Glomerular endothelial cell (primary cell): ENCODE results near the gene LDLRAD4. TPM values are rescaled to one million over a fixed set of nuclear protein-coding genes. Genes with fewer than 3 reads are reported as not detected.
"Not testable (repeated sequence)": the region's sequence is repeated elsewhere in the genome, so short reads cannot be mapped to it uniquely, and the experiment has no call there.

ENCODE experiments used
- DNase-seq: peaks from one replicate; pipeline ENCODE4 v3.0.0-alpha.2; 2011; ENCODE audit warnings: low read depth, low spot score; ENCODE audit errors: extremely low read depth
- total RNA-seq: library from RNA; depleted of rRNA; stranded (reverse); fragments of >200 nt; gene quantifications from 2 replicates; pipeline ENCODE4 v1.2.3, GENCODE V29; 2015

LDLRAD4 gene
- total RNA-seq, 1 donor from 2014 or later = 13.4 TPM

DNA sequence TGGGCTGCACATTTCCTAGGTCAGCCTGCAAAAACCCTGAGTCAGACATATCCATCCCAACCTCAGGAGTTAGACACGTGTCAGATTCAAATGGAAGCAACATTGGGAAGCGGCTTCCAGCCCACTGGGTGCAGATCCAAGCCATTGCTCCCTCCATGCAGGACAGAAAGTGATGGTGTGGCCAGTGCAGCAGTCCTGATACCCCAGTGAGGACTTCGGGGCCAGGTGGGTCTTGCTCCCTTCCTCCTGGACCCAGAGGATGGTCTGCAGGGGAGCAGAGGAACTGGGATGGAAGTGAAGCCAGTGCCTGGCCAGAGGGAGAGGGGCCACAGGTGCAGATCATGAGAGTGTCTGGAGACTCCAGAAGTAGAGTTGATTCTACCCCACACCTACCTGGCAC lies 255.8 kb downstream of the LDLRAD4 start:
- DNase-seq = no peak

GRCh38 chr18:13474907-13475545 lies 256.5 kb downstream of the LDLRAD4 start:
- no peak for DNase-seq

- DNase-seq = not testable (repeated sequence)
These were observed 257.8 kb downstream of the LDLRAD4 start for GRCh38 chr18:13476312-13476711.

- DNase-seq = no peak
These were observed 258.7 kb downstream of the LDLRAD4 start for GRCh38 chr18:13477147-13477683.

DNA sequence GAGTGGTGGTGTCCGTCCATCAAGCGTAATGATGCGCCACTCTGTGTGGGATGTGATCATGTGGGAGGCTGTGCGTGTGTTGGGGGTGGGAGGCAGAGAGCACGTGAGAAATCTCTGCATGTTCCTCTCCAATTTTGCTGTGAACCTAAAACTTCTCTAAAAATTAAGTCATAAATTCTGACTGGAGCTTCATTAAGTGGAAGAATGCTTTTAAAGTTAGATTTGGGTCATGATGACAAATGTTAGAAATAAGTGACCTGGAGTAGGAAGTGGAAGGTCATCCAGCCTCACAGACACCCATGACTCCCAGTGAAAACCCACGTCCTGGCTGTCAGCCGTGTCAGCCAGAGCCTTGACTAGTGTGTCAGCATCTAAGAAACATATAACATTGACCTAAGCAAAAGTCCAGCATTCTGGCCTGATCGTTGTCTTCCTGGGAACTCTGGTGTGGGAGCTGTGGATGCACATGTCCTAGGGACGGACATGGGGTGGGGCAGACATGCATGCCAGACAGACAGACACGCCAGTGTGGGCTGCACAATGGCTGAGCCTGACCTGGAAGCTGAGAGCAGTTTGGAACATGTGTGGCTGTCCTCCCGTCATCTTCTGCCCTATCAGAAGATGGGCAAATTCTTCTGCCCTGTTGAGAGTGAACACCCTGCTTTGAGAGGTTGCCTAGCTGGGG lies 262.2 kb downstream of the LDLRAD4 start:
- DNase-seq = no peak

DNA sequence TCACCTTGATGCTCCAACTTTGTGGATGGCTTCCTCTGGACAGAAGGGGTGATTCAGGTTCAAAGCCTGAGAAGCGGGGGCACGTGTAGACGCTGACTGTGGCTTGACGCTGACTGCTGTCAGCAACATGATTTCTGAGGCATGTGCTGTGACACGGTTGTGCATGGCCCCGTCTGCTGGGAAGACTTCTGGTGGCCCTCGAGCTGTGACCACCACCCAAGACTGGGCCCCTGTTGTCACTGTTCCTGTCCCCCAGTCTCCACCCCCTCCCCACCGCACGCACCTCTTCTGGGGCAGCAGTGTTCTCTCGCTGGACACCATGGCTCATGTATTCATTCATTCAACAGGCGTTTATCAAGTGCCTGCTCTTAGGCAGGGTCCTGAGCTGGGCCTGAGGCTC lies 262.8 kb downstream of the LDLRAD4 start:
- no peak for DNase-seq

- no peak for DNase-seq
These were observed 263.5 kb downstream of the LDLRAD4 start for GRCh38 chr18:13481820-13482617.

DNA sequence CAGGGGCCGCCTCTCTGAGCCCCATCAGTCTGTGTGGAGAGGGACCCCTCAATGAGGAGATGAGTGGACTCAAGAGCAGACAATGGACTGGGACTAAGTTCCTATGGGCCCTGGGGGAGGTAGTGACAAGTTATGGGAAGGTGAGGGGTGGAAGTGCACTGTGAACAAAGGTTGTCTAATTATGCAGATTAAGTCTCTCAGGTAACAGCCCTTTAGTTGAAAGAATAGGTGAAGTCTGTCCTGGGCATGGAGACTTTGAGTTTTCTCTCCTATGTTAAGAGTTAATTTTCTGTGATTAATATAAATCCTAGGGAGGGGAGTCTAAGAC lies 264.0 kb downstream of the LDLRAD4 start:
- DNase-seq = no peak

DNA sequence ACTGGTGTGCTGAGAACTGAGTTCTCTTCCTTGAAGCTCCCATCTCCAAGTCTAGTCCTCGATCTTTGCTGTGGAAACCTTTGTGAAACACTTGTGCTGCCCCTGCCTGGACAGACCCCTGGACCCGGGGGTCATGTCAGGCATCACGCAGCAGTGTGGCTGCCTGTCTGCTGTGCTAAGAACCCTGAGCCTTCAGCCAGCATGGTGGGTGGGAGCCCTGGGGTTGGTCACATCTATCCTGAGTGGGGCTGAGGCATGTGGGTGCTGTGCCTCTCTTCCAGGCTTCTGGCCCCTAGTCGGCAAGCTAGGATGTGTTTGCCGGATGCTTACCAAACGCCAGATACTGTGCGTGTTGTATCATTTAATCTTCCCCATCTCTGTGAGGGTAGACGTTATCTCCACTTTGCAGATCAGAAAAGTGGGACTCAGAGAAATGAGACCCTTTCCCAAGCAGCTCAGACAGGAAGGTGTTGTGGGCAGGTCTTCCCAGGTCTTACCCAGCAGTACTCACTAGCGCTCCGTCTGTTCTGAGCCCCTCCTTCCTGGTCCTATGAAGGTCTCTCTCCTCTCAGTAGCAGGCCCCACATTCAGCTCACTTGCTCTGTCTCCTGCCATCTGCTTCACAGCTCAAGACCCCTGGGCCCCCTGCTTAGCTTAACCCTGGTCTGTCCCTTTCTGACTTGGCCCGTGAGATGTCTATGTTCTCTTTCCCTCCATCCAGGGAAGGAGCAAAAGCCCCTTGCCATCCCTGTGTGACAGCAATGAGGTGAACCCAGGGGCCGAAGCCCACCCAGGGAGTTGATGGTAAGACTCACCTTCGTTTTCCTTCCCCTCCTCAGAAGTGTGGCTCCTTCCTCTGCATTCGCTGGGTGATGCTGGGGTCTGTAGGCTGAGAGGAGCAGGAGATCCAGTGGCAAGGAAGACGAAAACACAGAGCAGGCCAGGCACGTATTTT lies 265.0 kb downstream of the LDLRAD4 start:
- no peak for DNase-seq

DNA sequence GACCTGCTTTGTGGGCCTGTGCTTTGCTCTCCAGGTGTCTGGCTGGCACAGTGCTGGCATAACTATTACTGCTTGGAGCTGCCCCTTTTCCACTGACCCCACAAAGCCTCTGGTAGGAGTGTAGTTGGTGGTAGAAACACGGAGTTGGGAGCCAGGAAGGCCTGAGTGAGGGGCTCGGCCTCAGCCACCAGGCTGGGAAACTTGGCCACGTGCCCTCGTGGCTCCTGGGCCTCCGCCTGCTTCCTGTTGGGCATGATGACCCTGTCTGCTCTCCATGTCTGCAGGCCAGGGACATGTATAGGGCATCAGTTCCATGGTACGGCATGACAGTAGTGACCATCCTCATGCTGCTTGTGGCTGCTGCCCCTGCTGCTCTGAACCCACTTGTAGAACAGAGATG lies 266.6 kb downstream of the LDLRAD4 start:
- no peak for DNase-seq

GRCh38 chr18:13485604-13486003 lies 267.0 kb downstream of the LDLRAD4 start:
- DNase-seq = no peak

DNA sequence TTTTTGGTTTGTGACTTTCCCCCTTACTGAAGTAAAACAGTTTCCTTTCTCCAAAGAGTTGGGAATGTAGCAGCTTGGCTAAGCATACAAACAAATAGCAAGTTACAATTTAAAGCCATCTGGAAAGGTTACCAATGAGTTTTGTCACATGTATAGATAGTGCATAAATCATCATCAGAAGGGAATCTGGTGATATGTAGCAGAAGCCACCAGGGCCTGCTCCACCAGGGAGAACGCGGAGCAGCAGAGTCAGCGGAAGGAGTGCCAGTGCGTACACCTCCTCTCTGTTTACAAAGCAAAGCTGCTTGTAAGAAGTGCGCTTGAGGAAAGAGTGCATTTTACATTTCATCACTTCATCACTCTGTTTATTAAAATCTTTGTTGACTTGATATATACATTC lies 267.7 kb downstream of the LDLRAD4 start:
- no peak for DNase-seq

GRCh38 chr18:13486686-13487085 lies 268.1 kb downstream of the LDLRAD4 start:
- no peak for DNase-seq

GRCh38 chr18:13487237-13487636 lies 268.7 kb downstream of the LDLRAD4 start:
- DNase-seq = no peak

DNA sequence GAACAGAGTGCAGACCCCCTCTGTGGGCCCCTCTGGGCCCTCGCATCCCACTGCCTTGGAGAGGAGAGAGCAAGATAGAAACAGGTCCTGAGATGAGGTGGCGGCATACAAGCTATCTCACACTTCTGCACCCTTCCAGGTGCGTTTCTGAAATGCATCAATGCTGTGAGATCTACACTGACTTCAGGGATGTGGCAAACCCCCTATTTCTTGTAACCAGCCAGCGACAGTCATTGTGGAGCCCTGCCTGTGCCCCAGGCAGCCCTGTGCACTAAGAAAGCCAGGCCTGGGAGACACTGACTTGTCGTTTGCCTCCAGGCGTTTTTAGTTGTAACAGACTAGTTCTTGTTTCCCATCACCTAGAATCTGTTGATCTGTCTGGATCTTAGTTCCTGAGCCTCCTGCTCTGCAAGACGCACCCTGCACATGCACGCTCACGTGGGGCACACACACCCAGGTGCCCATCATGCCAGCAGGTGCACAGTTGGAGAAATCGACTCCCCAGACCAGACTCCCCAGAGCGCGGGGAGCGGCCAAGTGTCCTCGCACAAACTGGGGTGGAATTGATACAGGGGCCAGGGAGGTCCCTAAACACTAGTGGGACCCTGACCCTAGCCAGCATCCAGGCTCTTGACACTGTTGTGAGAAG lies 269.8 kb downstream of the LDLRAD4 start:
- no peak for DNase-seq

DNA sequence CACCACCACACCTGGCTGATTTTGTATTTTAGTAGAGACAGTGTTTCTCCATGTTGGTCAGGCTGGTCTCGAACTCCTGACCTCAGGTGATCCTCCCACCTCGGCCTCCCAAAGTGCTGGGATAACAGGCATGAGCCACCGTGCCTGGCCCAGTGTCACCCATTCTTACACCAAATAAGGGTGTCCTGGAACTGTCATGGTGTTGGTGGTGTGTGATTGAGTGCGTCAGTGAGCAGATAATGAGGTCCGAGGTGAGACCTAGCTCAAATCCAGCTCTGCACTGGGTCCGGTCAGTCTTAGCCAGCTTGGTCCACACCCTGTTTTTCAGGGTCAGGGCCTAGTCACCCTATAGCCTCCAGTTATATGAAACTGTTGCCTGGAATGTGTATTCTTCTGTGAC lies 270.7 kb downstream of the LDLRAD4 start:
- DNase-seq = not testable (repeated sequence)

DNA sequence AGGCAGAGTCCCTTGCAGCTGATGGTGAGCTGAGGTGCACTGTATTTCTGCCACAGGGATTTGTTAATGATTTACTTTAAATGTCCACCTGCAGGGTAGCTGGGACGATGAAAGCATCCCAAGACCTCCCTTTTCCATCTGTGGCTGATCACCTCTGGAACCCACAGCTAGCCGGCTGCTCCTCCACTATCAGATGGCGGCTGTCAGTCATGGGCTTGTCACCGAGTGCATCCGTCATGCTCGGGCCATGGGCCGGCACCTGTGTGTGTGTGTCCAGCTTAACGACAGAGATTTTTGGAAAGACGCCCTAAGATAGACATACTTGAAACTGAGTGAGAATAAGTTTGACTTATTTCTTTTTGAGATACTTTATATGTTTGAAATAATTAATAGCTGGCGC lies 272.6 kb downstream of the LDLRAD4 start:
- no peak for DNase-seq

- no peak for DNase-seq
These were observed 273.8 kb downstream of the LDLRAD4 start for GRCh38 chr18:13492314-13492713.

- DNase-seq = no peak
These were observed 274.5 kb downstream of the LDLRAD4 start for GRCh38 chr18:13493079-13493478.

- DNase-seq = no peak
These were observed 275.2 kb downstream of the LDLRAD4 start for GRCh38 chr18:13493725-13494124.
